Prostate gland (tissue), 2 donors: Measurements from ENCODE around the gene DNM3.

ENCODE experiments used
- CTCF ChIP-seq, 4 experiments: fragments of 200-600 bp in 2 of 4; fragments of 450-650 bp in 2 of 4; sonication (generic) in 2 of 4; IDR thresholded peaks; 1 replicate in 3 of 4; 2 replicates in 1 of 4; pipeline ENCODE4 v1.5.1; 2016 to 2019; ENCODE audit warnings: antibody characterized with exemption in 4 of 4, mild to moderate bottlenecking in 2 of 4, moderate library complexity in 2 of 4
- POLR2A ChIP-seq: fragments of 450-650 bp; IDR thresholded peaks from one replicate; pipeline ENCODE4 v1.6.1; 2016; ENCODE audit warnings: antibody characterized with exemption, mild to moderate bottlenecking
- POLR2AphosphoS5 ChIP-seq: sonication (generic); formaldehyde crosslinking; IDR thresholded peaks from one replicate; pipeline ENCODE4 v1.6.1; 2017; ENCODE audit warnings: antibody characterized with exemption

- TF ChIP-seq POLR2A (no peak), CTCF (IDR thresholded peaks at IDR 0.05) (no peak), POLR2AphosphoS5 (no peak)
Observed at GRCh38 chr1:172326136-172326535, 484.8 kb downstream of the DNM3 start.
